Astrocyte (in vitro differentiated cells and primary cell): Measurements from ENCODE around the gene DMP1. TPM values are rescaled to one million over a fixed set of nuclear protein-coding genes. Genes with fewer than 3 reads are reported as not detected.
A peak's percentile ranks its signal among the peaks of the same experiment; 100 is the strongest.

Source experiments
- DNase-seq: peaks from one replicate; pipeline ENCODE4 v3.0.0-alpha.2; 2010; ENCODE audit warnings: low read depth
- FAIRE-seq: peaks from 2 replicates; lab custom pipeline; 2011; peaks lifted over from hg19 to GRCh38; lab: Jason Lieb, UNC
- H2AFZ ChIP-seq: 2 replicates; pipeline ENCODE4 v1.6.0; 2012; ENCODE audit warnings: low read depth, low read length, inconsistent platforms
- H3K27ac ChIP-seq: 2 replicates; pipeline ENCODE4 v1.5.1; 2011; ENCODE audit warnings: low read depth, low read length, inconsistent platforms
- H3K27me3 ChIP-seq: 2 replicates; pipeline ENCODE4 v1.6.0; 2011; ENCODE audit warnings: low read length, inconsistent platforms; ENCODE audit not compliant: insufficient read depth
- H3K36me3 ChIP-seq: 2 replicates; pipeline ENCODE4 v1.5.1; 2011; ENCODE audit warnings: low read length, inconsistent platforms; ENCODE audit not compliant: insufficient read depth
- H3K4me1 ChIP-seq: 2 replicates; pipeline ENCODE4 v1.5.1; 2011; ENCODE audit warnings: low read length, inconsistent platforms; ENCODE audit not compliant: insufficient read depth
- H3K4me2 ChIP-seq: 2 replicates; pipeline ENCODE4 v1.6.0; 2012; ENCODE audit warnings: low read length, inconsistent platforms
- H3K4me3 ChIP-seq: 2 replicates; pipeline ENCODE4 v1.5.1; 2011; ENCODE audit warnings: low read depth, mild to moderate bottlenecking, low read length, inconsistent platforms; ENCODE audit not compliant: insufficient read depth
- H3K79me2 ChIP-seq: 2 replicates; pipeline ENCODE4 v1.6.0; 2012; ENCODE audit warnings: mild to moderate bottlenecking, low read length, inconsistent platforms; ENCODE audit not compliant: insufficient read depth
- H3K9ac ChIP-seq: 2 replicates; pipeline ENCODE4 v1.6.0; 2012; ENCODE audit warnings: mild to moderate bottlenecking, low read length, inconsistent platforms
- H3K9me3 ChIP-seq: 2 replicates; pipeline ENCODE4 v1.5.1; 2012; ENCODE audit warnings: low read depth, mild to moderate bottlenecking, low read length, inconsistent platforms; ENCODE audit not compliant: insufficient read depth
- H4K20me1 ChIP-seq: 2 replicates; pipeline ENCODE4 v1.6.0; 2012; ENCODE audit warnings: low read length, inconsistent platforms; ENCODE audit not compliant: insufficient read depth
- H3K27ac Mint-ChIP-seq: one replicate; pipeline ENCODE4 v1.8.0; 2021; ENCODE audit warnings: mild to moderate bottlenecking, mixed read lengths; ENCODE audit not compliant: unreplicated experiment
- H3K27me3 Mint-ChIP-seq: one replicate; pipeline ENCODE4 v1.8.0; 2021; ENCODE audit warnings: low read depth, mixed read lengths; ENCODE audit not compliant: unreplicated experiment
- H3K36me3 Mint-ChIP-seq: one replicate; pipeline ENCODE4 v1.8.0; 2021; ENCODE audit warnings: low read depth, mixed read lengths; ENCODE audit not compliant: unreplicated experiment
- H3K4me1 Mint-ChIP-seq: one replicate; pipeline ENCODE4 v1.8.0; 2021; ENCODE audit warnings: low read depth, mixed read lengths; ENCODE audit not compliant: unreplicated experiment
- H3K4me3 Mint-ChIP-seq: one replicate; pipeline ENCODE4 v1.8.0; 2021; ENCODE audit warnings: mild to moderate bottlenecking, moderate library complexity, mixed read lengths; ENCODE audit not compliant: unreplicated experiment
- H3K9me3 Mint-ChIP-seq: one replicate; pipeline ENCODE4 v1.8.0; 2021; ENCODE audit warnings: mild to moderate bottlenecking, mixed read lengths; ENCODE audit not compliant: unreplicated experiment
- CTCF ChIP-seq: IDR thresholded peaks from 2 replicates; pipeline ENCODE4 v1.5.1; 2011; ENCODE audit warnings: low read depth, mild to moderate bottlenecking, inconsistent platforms, low read length, moderate library complexity; ENCODE audit not compliant: insufficient read depth
- EZH2 ChIP-seq: IDR thresholded peaks from 2 replicates; pipeline ENCODE4 v1.6.1; 2012; ENCODE audit warnings: mild to moderate bottlenecking, low read length, inconsistent platforms; ENCODE audit not compliant: insufficient read depth
- total RNA-seq: library from RNA; stranded (reverse); gene quantifications from 2 replicates; pipeline ENCODE4 v1.2.1, GENCODE V29; 2021

The DMP1 gene
- total RNA-seq, 1 donor from 2014 or later, result 0.11 TPM

GRCh38 chr4:87631668-87632067 is 18.4 kb upstream of the DMP1 start:
- H3K9me3 Mint-ChIP-seq, result no peaks in the 10 kb centered on the region
- no peaks in the 10 kb centered on the region for H3K36me3 Mint-ChIP-seq

GRCh38 chr4:87632469-87632868 is 17.6 kb upstream of the DMP1 start:
- DNase-seq, result peak; percentile 22
- TF ChIP-seq CTCF (no peak), EZH2 (no peak)
- no peak overlapping the region for H2AFZ ChIP-seq
- Mint-ChIP-seq H3K9me3 (no peaks in the 10 kb centered on the region), H3K4me1 (peaks cover 12% of the 10 kb centered on the region), H3K27me3 (no peaks in the 10 kb centered on the region), H3K27ac (no peak overlapping the region), H3K4me3 (no peak overlapping the region), H3K36me3 (no peaks in the 10 kb centered on the region)
- no peaks in the 10 kb centered on the region for H3K36me3 ChIP-seq
- no peak overlapping the region for H3K9ac ChIP-seq
- H3K4me3 ChIP-seq, result no peak overlapping the region
- no peak for FAIRE-seq
- H3K27me3 ChIP-seq, result no peaks in the 10 kb centered on the region
- no peaks in the 10 kb centered on the region for H3K9me3 ChIP-seq
- no peak overlapping the region for H3K4me2 ChIP-seq
- H3K79me2 ChIP-seq, result no peaks in the 10 kb centered on the region
- H4K20me1 ChIP-seq, result no peaks in the 10 kb centered on the region
- H3K4me1 ChIP-seq, result no peaks in the 10 kb centered on the region
- no peak overlapping the region for H3K27ac ChIP-seq

More at GRCh38 chr4:87631668-87632067, 18.4 kb upstream of the DMP1 start:
- Mint-ChIP-seq H3K4me3 (no peak overlapping the region), H3K4me1 (peaks cover 12% of the 10 kb centered on the region), H3K27ac (no peak overlapping the region), H3K27me3 (no peaks in the 10 kb centered on the region)
- DNase-seq (no peak), FAIRE-seq (no peak)
- no peaks in the 10 kb centered on the region for H3K79me2 ChIP-seq
- no peak overlapping the region for H2AFZ ChIP-seq
- H3K9me3 ChIP-seq, result no peaks in the 10 kb centered on the region
- H3K4me2 ChIP-seq, result no peak overlapping the region
- H3K27ac ChIP-seq, result no peak overlapping the region
- no peaks in the 10 kb centered on the region for H4K20me1 ChIP-seq
- TF ChIP-seq EZH2, result no peak
- TF ChIP-seq CTCF, result no peak
- H3K9ac ChIP-seq, result no peak overlapping the region
- no peaks in the 10 kb centered on the region for H3K27me3 ChIP-seq
- no peaks in the 10 kb centered on the region for H3K36me3 ChIP-seq
- no peaks in the 10 kb centered on the region for H3K4me1 ChIP-seq
- no peak overlapping the region for H3K4me3 ChIP-seq

- Histone ChIP-seq H3K36me3 (no peaks in the 10 kb centered on the region), H3K27ac (no peak overlapping the region), H3K4me1 (no peaks in the 10 kb centered on the region), H3K9ac (no peak overlapping the region), H4K20me1 (no peaks in the 10 kb centered on the region), H2AFZ (no peak overlapping the region), H3K4me3 (no peak overlapping the region), H3K27me3 (no peaks in the 10 kb centered on the region), H3K4me2 (no peak overlapping the region), H3K9me3 (no peaks in the 10 kb centered on the region), H3K79me2 (no peaks in the 10 kb centered on the region)
- Mint-ChIP-seq H3K27me3 (no peaks in the 10 kb centered on the region), H3K36me3 (no peaks in the 10 kb centered on the region), H3K4me3 (no peak overlapping the region), H3K27ac (no peak overlapping the region), H3K4me1 (peaks cover 12% of the 10 kb centered on the region), H3K9me3 (peaks cover 1% of the 10 kb centered on the region)
- peak; percentile 44 for DNase-seq
- FAIRE-seq, result no peak
- TF ChIP-seq CTCF (no peak), EZH2 (no peak)
These were observed 16.8 kb upstream of the DMP1 start for GRCh38 chr4:87633243-87633642.
